Activated CD4-positive, CD25-positive, alpha-beta regulatory T cell treated with anti-CD3 and anti-CD28 coated beads, Interleukin-2, amount 50 U/mL, for 72 hours (primary cell): ENCODE measurements around the gene MACROD1.
"Not testable (repeated sequence)": the region's sequence is repeated elsewhere in the genome, so short reads cannot be mapped to it uniquely, and the experiment has no call there.

ENCODE experiments used
- DNase-seq: peaks from one replicate; pipeline ENCODE4 v3.0.0; 2021

The MACROD1 gene

DNA sequence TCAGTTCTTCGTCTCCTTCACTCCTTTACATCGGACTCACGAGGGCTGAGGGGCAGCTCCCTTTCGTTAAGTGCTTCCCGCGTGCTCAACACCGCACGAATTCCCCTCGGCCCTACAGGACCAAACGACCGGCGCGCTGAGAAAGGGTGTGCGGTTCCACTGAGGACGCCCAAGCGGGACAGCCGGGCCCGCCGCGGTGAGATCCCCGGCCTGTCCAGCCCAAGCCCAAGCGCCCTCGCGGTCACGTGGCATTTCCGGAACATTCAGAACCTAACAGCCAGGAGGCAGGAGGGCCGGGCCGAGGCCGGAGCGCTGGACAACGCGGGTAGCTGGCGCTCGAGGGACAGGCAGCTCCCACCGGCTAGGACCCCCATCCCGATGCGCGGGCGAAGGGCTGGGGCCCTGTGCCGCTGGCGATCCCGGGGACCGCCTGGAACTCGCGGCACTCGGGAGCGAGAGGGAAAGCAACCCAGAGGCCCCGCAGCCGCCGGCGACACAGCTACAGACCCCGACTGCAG, 19.3 kb upstream of the MACROD1 start:
- DNase-seq = no peak

- DNase-seq = no peak
Measured at GRCh38 chr11:64183890-64184289, 18.0 kb upstream of the MACROD1 start.

DNA sequence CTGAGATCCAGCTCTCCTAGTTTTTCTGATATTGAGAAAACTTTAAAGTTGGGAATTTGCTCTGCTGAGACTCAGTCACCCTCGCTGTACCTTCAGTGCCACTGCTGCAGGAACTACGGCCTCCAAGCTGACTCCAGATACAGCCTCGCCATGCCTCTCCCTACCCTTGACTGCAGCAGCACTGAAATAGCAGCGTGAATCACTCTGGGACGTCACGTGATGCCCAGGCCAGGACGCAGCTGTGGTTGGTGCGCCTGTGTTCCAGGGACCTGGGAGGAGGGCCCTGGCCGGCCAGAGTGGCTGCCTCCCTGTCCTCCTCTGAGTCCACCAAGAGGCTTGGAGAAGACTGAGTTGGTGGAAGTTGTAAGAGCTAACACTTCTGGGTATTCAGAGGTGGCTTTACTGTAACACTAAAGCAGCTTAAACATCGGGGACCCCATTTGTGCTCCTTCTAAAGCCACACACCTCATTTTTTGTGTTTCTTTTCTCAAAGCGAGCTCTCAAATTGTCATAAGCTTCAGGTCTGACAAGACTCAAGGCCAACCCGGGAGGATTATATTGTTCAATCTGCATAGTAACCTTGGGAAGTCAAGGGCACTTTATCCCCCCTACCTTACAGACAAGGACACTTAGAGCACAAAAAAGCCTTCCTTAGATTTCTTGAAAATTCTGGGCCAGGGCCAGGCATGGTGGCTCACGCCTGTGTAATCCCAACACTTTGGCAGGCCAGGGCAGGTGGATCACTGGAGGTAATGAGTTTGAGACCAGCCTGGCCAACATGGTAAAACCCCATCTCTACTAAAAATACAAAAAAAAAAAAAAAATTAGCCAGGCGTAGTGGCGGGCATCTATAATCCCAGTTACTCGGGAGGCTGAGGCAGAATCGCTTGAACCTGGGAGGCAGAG, 15.8 kb upstream of the MACROD1 start:
- peak; percentile 54 for DNase-seq

DNA sequence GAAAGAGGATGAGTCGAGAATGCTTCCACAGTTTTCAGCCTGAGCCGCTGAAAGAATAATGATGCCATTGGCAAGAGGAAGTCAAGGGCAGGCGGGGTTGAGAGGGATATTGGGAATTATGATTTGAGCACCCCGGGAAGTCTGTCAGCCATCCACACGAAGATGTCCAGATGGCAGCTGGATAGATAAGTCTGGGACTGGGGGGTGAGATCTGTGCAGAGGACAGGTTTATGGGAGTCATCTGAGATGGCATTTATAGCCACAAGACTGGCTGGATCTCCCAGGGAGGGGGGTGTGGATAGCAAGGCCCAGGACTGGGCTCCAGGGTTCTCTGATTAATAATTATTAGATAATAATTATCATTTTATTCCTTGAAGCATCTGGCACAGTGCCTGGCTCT, 15.0 kb upstream of the MACROD1 start:
- no peak for DNase-seq

DNA sequence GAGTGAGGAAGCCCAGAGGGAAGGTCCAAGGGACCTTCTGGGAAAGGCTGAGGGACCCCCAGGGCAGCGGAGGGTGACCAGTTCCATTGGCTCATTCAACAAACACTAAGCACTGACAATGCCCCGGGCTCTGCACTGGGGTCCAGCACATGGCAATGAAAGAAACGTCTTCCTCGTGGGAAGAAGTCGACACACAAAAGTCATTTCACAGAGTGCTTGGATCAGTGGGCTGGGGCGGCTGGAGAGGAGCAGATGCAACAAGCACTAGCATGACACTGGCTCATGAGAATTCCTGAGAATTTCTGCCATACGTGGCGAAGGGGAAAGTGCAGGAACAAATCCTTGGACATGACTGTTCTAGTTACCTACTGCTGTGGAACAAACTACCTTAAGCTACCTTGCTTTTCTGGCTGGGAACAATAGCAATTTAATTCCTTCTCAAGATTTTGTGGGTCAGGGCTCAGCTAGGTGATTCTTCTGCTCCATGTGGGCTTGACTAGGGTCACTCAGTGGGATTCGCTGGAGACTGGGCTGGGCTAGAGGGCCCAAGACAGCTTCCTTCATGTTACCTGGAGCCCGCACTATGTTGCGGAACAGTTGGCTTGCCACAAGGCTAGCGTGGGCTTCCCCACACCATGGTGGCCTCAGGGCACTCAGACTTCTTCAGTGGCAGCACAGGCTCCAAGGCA, 13.2 kb upstream of the MACROD1 start:
- DNase-seq = no peak

GRCh38 chr11:64178203-64178602, 12.3 kb upstream of the MACROD1 start:
- DNase-seq = no peak

DNA sequence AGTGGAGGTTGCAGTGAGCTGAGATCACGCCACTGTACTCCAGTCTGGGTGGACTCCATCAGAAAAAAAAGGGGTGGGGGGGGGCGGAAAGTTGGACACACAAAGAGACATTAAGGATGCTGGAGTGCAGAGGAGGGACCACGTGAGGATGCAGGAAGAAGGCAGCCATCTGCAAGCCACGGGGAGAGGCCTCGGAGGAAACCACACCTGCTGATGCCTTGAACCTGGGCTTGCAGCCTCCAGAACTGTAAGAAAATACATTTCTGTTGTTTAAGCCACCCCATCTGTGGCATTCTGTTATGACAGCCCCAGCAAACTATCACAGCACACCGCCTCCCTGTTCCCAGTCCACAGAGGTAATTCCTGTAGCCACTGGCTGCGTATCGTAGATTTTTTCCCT, 10.8 kb upstream of the MACROD1 start:
- no peak for DNase-seq

DNA sequence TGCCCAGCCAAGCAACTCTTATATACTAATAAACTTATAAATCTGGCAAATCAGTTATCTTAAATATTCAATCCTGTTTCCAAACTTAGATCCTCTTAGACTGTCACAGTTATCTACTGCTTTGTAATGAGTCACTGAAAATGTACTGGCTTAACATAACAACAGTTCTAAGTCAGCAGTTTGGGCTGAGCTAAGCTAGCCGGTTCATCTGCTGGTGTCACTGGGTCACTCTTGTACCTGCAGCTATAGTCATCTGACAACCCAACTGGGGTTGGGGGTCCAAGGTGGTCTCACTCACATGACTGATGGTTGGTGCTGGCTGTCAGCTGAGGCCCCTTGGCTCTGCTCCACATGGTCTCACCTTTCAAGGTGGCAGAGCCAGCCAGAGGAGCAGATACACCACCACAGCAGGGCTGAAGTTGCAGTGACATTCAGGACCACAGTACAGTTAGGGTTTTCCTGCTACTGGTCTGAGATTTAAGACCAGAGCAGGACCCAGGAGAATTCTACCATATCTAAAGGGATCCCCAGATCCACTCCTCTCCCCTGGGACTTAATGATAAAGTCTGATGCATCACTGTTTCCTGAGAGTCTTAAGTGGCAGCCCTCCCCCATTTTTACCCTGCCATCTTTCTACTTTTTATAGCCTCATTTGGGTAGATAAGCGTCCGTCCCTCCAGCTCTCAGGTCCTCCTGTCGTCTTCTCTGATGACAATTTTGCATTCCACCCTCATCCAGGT, 7.9 kb upstream of the MACROD1 start:
- no peak for DNase-seq

- no peak for DNase-seq
Measured at GRCh38 chr11:64170419-64170818, 4.5 kb upstream of the MACROD1 start.

- no peak for DNase-seq
Measured at GRCh38 chr11:64165481-64165841, 452 bp downstream of the MACROD1 start.

DNA sequence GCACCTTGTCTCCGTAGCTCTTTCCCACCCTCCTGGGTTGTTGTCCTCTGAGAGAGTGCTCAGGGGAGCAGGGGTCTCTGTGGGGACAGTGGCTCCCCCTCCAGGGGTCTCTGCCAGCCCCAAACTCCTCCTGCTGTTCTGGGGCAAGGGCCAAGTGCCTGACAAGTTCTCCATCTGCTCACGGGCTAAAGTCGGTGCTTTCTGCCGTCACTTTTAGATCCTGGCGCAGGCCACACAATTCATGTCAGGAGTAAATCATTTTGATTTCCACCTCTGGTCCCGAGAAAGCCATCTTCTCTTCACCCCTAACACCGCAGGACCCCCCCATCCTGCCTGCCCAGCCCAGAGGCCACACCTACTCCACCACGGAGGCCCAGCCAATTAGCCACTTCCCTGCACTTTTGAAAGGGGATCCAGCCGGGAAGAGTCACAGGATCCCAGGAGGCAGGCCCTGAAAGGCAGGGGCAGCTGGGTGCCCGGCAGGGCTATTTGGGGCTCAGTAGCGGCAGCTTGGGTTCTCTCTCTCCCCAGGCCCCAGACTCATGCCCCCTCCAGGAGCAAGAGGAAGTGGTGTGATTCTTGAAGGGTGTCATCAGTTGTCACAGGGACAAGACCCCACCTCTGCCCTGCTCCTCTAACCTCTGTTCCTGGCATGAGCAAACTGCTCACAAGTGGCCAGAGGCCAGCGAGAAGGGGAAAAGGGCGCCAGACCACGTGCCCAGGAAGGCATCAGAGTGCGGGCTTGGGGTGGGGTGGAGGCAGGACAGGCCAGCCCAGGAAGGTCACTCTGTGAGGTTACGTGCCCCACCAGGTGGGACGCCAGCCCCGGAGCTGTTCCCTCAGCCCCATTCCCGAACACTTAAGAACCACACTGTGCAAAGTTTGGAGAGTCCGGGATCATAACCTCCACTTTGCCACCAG, 1.3 kb downstream of the MACROD1 start:
- no peak for DNase-seq

- no peak for DNase-seq
Measured at GRCh38 chr11:64163951-64164350, 2.0 kb downstream of the MACROD1 start.

- not testable (repeated sequence) for DNase-seq
Measured at GRCh38 chr11:64162769-64163168, 3.1 kb downstream of the MACROD1 start.

DNA sequence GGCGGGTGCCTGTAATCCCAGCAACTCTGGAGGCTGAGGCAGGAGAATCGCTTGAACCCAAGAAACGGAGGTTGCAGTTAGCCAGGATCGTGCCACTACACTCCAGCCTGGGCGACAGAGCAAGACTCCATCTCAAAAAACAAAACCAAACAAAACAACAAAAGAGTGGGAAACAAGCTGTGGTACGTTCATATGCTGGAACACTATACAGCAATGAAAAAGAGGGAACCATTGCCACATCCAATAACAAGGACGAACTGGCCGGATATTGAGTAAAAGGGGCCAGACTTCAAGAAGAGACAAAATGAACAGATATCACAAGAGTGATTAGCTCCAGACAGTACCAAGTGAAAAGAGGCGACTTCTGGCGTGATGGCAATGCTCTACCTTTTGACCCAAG, 4.9 kb downstream of the MACROD1 start:
- DNase-seq = no peak

DNA sequence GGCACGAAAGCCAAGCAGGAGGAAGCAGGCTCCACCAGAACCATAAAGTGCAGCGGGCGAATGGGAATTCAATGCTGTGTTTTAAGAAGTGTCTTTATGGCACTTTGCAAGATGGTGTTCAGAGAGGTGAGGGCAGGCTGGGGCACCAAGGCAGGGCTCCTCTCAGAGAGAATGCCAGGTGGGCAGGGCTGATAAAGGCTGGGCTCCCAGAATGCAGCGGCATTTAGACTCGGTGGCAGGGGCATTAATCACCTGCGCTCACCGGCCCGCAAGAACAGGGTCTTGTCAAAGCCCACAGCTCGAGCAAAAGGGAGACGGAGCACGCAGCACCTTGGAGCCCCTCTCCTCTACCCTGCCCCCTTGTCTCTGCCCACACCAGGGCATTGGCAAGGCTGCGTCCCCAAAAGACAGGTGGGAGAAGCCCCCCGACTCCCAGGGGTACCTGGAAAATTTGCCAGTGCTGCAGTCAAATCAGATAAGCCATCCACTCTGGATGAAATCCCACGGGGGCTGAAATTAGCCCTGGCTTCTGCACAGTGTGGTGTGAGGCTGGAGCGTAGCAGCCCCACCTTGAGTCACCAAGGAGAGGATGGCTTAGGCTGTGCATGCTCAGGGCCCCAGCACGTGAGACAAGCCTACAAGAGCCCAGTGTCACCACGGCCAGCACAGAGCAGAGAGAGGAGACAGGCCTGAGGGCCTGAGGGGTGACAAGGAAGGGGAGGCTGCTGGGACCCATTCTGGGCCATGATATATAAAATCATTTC, 8.1 kb downstream of the MACROD1 start:
- DNase-seq = no peak

DNA sequence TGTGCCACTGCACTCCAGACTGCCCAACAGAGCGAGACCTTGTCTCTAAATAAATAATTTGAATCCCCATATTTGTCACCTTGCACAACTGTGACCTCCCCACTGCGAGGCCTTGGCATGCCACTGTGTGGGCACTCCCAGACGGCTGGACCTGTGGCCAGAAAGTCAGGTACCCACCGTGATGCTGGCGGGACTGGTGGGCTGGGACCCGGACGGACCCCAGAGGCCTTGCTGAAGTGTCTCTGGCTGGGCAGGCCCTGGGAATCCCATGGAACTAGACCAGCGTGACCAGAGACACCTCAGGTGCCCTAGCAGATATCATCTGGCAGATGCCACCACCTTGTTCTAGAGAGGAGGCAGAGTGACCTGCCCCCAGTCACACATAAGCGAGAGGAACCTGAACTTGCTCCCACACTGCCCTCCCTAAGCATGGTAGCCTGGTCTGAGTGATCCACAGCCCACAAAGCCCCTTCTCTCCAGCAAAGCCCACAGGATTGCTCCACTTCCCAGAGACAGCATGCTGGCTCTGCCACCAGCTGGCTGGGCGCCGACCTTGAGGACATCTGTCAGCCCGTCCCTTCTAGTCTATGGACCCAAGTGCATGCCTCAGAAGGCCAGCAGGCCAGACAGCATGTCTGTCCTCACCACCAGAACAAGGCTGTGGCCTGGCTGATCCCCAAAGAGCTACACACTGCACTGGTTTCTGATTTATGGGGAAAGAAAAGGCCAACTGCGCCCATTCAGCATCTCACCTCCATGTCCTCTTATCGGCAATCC, 9.5 kb downstream of the MACROD1 start:
- DNase-seq = no peak

DNA sequence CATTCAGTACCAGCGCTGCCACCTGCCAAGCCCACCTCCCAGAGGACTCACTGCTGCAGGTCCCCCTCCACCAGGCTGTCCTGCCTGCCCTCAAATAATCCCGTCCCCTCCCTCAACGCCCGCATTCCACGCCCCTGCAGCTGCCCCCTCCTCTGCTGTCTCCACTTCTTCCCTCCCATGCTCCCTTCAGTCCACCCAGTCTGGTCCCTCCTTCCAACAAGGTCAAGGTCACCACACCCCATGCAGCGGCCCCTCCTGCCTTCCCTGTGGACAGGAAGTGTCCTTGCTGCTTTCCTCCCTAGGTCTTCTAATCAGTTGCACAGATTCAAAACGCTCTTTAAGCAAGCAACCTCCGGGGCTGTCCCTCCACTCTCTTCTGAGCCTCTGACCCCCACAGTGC, 12.1 kb downstream of the MACROD1 start:
- no peak for DNase-seq

DNA sequence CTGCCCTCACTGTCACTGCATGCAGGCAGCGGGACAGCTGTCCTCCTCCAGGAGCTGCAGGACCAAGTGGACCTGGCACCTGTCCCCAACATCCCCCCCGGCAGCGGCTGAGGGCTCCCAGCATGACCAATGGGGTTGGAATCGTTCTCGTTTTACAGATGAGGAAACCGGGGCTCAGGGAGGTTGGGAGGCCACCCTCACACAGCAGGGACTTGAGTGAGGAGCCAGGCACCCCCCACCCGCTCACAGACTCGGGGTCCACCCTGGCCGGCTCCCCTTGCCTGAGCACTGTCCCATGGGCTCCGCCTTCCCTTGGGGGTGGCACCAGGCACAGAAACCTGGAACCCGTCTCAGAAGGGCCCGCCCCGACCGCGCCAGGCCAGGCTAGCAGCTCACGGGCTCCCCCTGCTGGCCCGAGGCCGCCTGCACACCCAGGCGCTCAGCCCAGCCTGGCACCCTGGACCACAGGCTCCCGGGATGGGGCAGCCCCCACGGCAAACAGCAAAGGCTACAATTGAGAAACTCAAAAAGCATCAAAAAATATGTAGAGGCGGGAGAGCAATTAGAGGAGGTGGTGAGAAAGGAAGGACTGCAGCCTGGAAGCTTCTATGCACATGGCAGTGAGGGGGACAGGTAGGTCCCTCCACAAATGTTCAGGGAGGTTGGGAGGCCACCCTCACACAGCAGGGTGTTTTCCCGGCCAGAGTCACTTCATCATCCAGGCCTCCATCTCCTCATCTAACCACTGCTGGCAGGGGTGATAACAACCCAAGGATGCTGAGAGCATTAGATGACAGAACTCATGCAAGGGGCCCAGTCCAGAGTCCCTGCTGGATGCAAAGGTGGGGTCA, 12.8 kb downstream of the MACROD1 start:
- peak; percentile 84 for DNase-seq

DNA sequence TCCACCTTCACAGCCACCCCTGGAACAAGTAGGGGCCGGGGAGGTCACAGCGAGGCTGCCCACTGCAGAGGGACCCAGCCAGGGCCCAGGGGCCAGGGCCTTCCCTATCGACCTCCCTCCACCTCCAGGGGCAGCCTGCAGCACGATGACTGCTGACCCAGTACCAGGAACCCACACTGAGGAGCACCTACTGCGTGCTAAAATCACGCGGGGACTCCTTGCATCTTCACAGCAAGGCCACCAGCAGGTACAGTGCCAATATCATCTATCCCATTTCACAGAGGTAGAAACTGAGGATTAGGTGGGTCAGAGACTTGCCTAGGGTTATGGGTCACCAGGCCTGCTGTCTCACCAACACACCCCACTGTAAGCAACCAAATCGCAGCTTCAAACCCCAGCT, 14.6 kb downstream of the MACROD1 start:
- no peak for DNase-seq
